ENCODE data around the gene ZBTB4. TPM values are rescaled to one million over a fixed set of nuclear protein-coding genes. Genes with fewer than 3 reads are reported as not detected.
"Not testable (repeated sequence)": the region's sequence is repeated elsewhere in the genome, so short reads cannot be mapped to it uniquely, and the experiment has no call there.

The ZBTB4 gene
- total RNA-seq, 1 donor from 2014 or later: 8.5 TPM

DNA sequence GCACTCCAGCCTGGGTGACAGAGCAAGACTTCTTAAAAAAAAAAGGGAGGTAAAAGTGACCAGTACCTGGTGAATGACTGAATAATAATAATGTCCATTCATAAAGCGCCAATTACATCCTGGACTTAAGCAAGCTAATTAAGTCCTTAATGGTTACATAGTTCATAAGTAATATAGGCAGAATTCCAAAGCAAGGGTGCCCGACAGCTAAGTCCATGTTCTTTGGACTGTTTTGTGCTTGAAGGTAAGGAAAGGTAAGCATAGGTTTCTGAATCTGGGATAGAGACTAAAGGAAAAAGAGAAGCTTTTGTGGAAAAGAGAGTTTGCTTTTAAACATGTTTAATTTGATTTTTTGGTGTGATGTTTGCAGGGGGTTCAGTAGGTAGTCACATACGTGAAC, 14.5 kb upstream of the ZBTB4 start:
- no peak for DNase-seq (ENCODE audit: low read depth in 2 of 2)

DNA sequence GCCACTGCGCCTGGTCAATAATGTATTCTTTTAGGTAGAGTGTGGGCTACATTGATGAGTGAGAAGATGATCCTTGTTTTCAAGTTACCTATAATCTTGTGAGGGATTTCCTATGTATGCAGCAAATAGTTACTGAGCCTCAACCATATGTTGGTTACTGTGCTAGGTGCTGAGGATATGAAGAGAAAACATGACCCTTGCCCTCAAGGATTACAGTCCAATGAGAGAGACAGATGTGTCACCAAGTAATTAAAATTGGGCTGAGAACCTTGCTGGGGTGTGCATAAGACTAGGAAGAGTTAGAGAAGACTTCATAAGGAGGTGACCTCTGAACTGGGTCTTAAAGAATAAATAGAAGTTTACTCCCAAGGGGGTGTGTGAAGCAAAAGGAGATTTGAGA, 12.2 kb upstream of the ZBTB4 start:
- DNase-seq (ENCODE audit: low read depth in 2 of 2): no peak

DNA sequence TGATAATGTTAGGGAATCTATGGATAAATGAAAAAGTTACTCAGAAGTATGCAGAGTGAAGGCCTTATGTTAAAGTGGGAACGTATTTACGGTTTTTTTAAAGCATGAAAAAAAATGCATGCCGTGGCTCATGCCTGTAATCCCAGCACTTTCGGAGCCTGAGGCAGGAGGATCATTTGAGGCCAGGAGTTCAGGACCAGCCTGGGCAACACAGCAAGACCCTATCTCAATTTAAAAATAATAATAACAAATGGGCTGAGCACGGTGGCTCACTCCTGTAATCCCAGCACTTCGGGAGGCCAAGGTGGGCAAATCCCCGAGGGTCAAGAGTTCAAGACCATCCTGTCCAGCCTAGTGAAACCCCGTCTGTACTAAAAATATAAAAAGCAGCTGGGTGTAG, 10.7 kb upstream of the ZBTB4 start:
- DNase-seq (ENCODE audit: low read depth in 2 of 2): no peak

DNA sequence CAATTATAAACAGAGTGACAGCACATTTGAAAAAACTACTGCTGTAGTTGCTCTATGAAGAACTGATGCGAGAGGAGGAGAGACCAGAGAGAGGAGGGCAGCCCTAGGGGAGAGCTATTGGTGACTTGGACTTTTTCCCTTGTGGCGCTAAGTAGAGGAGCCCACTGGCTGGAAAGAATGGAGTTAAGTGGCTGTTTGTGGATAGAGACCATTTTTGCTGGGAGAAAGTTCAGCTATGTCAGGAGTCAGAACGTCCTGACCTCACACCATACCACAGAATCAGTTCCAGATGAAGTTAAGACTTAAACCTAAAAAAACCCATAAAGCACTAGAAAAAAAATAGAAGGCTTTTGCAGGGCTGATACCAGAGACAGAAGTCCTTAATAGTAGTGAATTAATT, 6.8 kb upstream of the ZBTB4 start:
- no peak for DNase-seq (ENCODE audit: low read depth in 2 of 2)

DNA sequence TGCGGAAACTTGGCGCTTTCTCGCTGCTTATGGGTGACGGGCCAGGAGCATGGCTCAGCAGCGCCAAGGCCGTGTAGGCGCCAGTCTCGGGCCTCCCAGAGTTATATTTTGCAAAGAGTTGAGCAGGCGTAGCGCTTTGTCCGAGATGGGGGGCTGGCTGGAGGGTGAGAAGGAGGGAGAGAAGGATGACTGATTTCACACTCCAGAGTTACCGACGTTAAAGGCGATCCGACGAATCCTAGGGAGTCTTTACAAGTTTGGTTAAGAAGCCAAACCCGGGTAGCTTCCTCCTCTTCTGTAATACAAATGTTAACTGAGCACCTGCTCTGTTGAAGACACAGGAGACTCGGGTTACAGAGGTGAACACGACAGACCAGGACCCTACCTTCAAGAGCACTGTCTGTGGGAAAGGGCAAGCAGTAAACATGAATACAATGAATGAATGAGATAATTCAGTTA, 5.5 kb upstream of the ZBTB4 start:
- no peak for DNase-seq (ENCODE audit: low read depth in 2 of 2)

DNA sequence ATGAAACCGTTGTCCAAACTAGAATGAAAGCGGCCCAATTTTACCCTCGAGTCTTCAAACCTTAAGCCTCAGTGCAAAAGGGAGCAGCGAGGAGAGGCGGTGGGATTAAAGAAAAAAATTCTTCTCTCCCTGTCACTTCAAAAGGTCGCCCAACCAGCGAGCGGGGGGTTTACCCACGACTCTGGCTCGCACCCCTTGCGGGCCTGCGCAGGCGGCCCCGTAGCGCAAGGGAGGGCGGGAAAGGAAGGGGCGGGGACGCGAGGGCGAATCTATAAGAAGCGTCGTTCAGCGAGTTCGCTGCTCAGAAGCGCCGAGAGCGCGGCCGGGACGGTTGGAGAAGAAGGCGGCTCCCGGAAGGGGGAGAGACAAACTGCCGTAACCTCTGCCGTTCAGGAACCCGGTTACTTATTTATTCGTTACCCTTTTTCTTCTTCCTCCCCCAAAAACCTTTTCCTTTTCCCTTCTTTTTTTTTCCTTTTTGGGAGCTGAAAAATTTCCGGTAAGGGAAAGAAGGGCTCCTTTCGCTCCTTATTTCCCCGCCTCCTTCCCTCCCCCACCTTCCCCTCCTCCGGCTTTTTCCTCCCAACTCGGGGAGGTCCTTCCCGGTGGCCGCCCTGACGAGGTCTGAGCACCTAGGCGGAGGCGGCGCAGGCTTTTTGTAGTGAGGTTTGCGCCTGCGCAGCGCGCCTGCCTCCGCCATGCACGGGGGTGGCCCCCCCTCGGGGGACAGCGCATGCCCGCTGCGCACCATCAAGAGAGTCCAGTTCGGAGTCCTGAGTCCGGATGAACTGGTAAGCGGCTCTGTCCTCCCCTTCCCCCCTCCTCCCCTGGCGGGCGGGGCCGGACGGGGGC, 4.9 kb upstream of the ZBTB4 start, which contains the start of gene POLR2A:
POLR2A (plus strand) TSS at position 300 of the 852 bp plus-strand sequence.
- peak; percentile 99 for DNase-seq (ENCODE audit: low read depth in 2 of 2)

DNA sequence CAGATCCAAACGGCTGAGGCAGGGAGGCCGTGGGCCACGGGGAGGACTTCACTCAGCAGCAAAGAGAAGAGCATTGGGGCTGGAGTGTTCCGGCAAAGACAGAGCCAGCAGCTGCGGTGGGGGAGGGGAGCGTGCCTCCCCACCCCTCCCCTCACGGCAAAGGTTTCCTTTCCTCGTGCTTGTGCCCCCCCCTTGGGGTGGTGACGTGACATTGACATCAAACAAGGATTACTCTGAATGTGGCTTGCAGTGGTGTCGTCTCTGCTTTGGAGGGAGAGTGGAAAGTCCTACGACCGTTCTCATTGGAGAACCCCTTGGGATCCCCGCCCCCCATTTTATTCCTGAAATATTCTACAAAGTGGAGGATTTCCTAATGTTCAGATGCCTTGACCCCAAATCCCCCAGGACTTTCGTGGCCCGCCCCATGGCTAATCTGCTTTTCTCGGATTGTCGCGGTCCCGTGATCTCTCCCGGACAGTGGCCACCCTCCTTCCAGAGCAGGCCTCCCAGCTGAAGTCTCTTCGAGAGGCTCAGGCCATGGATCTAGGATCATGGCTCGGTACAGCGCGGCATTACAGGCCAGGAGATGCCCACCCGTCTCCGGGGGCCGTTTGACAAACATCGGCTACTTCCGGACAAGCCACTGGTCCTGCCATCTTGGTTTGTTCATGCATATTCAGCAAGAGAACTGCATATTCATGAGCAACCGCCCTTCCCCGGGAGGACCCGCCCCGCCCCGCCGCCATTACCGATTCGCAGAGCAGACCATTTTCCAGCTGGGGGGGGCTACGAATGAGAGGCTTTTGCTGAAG, 4.0 kb upstream of the ZBTB4 start:
- peak; percentile 93 to 95 for DNase-seq (ENCODE audit: low read depth in 2 of 2)

DNA sequence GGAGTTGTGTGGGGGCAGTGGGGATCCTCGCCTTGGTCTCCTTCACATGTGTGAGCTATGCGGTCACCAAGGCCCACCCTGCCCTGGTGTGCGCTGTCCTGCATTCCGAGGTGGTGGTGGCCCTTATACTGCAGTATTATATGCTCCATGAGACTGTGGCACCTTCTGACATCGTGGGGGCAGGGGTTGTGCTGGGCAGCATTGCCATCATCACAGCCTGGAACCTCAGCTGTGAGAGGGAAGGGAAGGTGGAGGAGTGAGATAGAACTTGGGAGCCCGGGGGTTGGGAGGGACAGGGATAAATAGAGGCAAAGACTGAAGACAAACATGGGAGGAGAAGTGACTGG, 3.3 kb upstream of the ZBTB4 start:
- DNase-seq (ENCODE audit: low read depth in 2 of 2): not testable (repeated sequence)

DNA sequence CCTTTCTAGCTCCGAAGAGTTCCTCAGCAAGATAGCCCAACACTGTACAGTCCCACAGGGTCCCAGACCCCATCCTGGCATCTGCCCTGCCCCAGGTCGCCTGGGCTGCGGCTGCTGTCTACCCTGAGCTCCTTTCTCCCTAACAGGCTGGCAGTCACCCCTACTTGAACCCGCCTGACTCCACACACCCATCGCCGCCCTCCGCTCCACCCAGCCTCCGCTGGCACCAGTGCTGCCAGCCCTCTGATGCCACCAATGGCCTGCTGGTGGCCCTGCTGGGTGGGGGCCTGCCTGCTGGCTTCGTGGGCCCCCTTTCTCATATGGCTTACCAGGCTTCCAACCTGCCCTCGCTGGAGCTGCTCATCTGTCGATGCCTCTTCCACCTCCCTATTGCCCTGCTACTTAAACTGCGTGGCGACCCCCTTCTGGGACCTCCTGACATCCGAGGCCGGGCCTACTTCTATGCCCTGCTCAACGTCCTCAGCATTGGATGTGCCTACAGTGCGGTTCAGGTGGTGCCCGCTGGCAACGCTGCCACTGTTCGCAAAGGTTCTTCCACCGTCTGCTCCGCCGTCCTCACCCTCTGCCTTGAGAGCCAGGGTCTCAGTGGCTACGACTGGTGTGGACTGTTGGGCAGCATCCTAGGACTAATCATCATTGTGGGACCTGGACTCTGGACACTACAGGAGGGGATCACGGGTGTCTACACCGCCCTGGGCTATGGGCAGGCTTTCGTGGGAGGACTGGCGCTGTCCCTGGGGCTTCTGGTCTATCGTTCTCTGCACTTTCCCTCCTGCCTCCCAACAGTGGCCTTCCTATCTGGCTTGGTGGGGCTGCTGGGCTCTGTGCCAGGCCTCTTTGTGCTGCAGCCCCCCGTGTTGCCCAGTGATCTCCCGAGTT, 2.7 kb upstream of the ZBTB4 start:
- not testable (repeated sequence) for DNase-seq (ENCODE audit: low read depth in 2 of 2)

DNA sequence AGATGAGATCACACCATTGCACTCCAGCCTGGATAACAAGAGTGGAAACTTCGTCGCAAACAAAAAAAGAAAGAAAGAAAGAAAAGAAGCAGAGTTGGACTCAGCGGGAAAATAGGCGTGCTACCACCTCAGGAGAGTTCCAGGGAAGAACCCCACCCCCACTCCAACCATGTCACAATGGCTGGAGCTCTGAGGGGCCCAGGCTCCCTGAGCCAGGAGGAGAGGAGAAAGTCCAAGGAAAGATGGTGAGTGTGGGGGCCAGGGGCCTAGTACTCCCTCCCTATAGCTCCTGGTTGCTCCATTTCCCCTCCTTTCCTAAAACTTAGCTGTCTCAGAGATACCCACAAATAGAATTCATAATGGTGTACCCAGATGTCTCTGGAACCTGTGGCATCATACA, 1.8 kb upstream of the ZBTB4 start, which contains the start of gene SLC35G6:
SLC35G6 (plus strand) TSS at position 172 of the 400 bp plus-strand sequence; CDS start at position 243, 71 bp downstream.
- DNase-seq (ENCODE audit: low read depth in 2 of 2): not testable (repeated sequence)

DNA sequence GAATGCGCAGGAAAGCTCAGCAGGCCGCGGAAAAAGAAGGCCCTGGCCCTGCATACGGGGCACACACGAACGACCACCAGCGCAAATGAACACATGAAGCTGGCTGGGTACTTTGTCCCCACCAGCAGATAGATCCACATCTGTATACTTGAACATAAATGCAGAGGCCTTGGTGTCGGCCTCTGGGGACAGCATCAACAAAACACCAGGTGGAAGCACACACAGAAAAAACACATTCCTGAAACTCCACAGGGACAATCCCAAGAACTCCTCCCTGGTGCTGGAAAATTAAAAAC, 606 bp upstream of the ZBTB4 start:
- no peak for DNase-seq (ENCODE audit: low read depth in 2 of 2)

DNA sequence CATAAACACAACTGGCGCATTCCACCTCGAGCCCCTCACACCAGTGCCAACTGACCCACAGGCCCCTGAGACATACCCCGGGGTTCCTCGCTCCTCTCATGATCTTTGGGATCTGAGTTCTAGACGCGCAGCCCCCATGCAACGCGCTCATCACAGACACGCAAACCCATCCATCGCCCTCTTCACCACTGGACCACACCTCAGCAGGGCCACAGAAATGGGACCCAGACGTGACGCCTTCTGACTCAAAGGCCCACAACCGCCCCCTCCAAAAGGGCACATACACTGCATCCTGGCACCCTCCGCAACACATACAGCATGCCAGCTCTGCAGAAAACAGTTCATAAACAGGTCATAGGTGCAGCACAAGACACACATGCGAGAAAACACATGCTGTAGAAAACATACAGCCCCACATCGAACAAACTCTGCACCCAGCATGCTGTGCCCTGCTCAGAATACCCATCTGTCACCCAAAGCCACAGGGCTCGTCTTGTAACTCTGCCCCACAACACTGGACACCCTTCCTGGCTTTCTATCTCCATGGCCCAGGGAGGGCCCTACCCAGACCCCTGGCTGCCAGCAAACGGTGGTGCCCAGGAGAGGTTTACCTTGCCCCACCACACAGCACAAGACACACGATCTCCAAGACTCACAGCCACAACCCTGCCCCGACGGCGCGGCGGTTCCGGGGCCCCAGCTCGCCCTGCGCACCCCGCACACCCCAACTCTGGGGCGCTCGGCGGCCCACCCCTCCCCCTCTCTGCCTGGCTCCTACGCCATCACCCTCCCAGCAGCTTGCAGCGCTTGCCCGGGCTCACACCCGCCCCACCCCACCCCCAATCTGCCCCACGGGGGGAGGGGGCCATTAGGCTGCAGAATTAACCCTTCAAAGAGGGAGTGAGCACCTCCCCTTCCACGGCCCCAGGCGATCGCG, 887 bp downstream of the ZBTB4 start:
- peak; percentile 27 to 30 for DNase-seq (ENCODE audit: low read depth in 2 of 2)

DNA sequence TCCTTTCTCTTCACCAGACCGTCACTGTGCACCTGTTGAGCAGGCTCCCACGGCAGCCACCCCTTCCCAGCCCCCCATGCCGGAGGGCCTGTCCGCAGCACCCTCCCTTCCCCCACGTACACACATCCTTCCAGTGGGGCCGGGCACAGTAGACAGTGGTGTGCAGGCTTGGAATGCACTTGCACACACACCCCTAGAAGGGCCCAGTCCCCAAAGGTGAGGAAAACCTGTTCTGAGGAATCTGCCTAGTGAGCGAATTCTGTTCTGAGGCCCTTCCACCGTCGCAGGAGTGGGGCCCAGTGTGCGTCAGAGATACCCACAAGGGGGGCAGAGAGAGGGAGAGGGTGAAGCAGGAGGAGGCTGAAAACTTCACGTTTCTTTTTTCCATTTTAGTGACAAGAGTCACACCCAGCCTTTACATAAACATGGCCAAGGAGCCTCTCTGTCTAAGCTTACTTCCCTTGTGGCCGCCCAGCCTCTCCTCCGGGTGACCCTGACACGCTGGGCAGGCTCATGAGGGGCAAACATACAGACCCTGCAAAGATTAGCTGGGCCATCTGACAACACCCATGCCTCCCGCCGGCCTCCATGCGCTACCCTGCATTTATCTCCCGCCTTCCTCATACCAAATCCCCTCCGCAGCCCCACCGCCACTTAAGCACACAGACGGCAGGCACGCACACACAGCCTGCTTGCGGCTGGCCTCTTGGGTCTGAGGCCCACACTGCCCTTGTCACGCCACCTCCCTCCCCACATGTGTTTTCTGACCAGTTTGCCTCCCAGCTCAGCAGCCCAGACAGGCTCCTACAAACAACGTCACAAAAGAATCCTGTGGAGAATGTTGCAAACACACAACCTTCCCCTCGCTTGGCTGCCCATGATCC, 1.8 kb downstream of the ZBTB4 start:
- peak; percentile 30 to 72 for DNase-seq (ENCODE audit: low read depth in 2 of 2)

DNA sequence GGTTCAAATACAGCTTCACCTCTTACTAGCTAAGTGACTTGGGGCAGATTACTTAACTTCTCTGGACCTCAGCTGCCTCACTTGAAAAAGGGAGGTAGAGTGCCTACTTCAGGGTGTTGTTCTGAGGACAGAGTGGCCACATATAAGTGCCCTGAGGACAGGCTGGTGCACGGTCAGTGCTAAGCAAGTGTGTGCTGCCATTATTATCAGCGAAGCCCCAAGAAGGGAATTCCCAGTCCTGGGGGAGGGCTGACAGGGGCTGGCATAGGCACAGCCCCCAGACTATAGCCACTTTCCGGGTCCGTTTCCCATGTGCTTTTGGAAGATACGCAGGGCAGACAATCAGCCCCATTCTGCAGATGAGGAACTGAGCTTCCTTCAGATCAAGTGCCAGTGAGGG, 2.5 kb downstream of the ZBTB4 start:
- no peak for DNase-seq (ENCODE audit: low read depth in 2 of 2)

DNA sequence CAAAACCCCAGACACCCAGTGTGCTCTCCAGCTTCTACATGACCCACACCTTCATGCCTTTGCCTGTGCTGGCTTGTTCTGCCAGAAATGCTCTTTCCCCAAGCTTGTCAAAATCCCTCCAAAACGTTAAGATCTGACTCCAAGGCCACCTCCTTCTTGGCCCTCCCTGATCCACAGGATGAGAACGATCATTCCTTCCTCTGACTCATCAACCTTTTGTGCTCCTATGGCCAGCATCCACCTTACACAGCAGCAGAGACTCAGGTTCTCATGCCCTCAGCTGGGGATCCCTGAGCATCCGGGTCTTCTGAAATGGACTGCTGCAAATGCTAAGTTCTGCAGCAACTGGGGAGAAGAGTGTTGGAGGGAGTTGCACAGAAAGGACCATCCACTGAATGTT, 2.9 kb downstream of the ZBTB4 start:
- peak in 1 of 2 donors; percentile 78 for DNase-seq (ENCODE audit: low read depth in 2 of 2)

DNA sequence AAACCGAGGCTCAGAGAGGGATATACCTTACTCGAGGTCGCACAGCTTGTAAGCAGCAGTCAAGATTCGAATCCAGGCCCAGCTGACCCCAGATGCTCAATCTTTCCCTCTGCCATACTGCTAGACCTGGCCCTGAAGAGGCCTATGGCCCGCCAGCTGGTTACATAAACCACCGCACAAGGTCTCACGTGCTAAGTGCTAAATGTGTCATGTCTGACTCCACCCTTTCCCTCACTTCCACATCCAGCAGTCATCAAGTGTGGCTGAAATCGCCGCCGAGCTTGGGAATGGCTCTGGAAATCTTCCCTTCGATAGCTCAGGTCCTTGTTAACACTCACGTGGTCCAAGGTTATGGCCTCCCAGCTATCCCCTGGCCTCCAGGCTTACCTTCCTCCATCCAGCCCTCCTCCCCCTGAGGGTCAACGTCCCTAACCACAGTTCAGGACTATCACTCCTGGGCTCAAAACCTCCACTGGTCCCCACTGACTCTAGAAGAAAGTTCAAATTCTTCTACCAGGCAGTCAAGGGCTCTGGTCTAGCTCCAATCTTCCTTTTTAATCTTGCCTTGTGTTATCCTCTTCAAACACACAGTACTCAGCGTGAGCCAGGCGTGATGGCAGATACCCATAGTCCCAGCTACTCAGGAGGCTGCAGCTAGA, 3.5 kb downstream of the ZBTB4 start:
- peak; percentile 49 to 78 for DNase-seq (ENCODE audit: low read depth in 2 of 2)

DNA sequence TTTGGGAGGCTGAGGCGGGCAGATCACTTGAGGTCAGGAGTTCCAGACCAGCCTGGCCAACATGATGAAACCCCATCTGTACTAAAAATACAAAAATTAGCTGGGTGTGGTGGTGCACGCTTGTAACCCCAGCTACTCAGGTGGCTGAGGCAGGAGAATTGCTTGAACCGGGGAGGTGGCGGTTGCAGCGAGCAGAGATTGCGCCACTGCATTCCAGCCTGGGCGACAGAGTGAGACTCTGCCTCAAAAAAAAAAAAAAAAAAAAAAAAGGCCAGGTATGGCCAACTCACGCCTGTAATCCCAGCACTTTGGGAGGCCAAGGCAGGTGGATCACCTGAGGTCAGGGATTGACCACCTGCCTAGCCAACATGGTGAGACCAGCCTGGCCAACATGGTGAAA, 4.7 kb downstream of the ZBTB4 start:
- DNase-seq (ENCODE audit: low read depth in 2 of 2): not testable (repeated sequence)

DNA sequence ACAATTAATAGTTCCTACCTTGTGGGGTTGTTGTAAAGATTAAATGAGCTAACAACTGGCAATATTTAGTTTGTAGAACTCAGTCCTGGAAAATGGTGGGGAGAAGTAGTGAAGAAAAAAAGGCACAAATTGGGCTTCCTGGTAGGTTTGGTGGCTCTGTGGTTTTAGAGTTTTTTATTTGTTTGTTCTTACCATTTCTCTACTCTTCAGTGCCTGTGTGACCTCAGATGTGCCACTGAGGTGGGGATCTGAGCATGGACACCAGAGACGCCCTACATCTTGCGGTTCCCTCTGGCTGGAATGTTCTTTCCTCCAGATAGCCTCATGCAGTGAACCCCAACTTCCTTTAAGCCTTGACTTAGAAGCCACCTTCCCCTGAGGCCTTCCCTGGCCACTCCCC, 7.7 kb downstream of the ZBTB4 start:
- no peak for DNase-seq (ENCODE audit: low read depth in 2 of 2)

DNA sequence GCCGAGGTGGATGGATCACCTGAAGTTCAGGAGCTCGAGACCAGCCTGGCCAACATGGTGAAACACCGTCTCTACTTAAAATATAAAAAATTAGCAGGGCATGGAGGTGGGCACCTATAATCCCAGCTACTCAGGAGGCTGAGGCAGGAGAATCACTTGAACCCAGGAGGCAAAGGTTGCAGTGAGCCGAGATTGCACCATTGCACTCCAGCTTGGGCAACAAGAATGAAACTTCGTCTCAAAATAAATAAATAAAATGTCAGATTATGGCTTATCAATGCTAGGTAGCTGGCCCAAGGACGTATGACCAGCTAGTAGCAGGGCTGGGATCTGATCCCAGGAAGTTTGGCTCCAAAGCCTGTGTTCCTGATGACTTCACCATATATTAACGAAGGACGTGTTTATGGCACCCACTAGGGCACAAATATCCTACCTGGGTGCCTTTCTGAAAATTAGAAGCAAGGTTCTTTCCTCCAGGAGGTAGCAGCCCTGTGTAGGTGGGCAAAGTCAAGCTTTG, 8.9 kb downstream of the ZBTB4 start:
- DNase-seq (ENCODE audit: low read depth in 2 of 2): not testable (repeated sequence)
